Left lung (tissue), 10 donors: ENCODE data around the gene ABHD15. TPM values are rescaled to one million over a fixed set of nuclear protein-coding genes. Genes with fewer than 3 reads are reported as not detected.

ENCODE experiments used
- ATAC-seq: fragments of 200-7000 bp; cut with Tn5 transposase; one replicate; pipeline ENCODE4 v1.9.1; 2020; ENCODE audit warnings: moderate library complexity
- DNase-seq, 4 donors: peaks; one replicate each; pipeline ENCODE4 v3.0.0-alpha.2; 2013 to 2020
- H3K27ac ChIP-seq, 2 donors: fragments of 200-600 bp; sonication (generic) in 1 of 2; one replicate each; pipeline versions ENCODE4 v1.5.0 to v1.8.0; 2020 to 2021
- H3K27me3 ChIP-seq, 2 donors: fragments of 200-600 bp; sonication (generic) in 1 of 2; one replicate each; pipeline versions ENCODE4 v1.5.0 to v1.8.0; 2020 to 2021
- H3K36me3 ChIP-seq, 2 donors: fragments of 200-600 bp; sonication (generic) in 1 of 2; one replicate each; pipeline versions ENCODE4 v1.5.0 to v1.8.0; 2020 to 2021
- H3K4me1 ChIP-seq, 2 donors: fragments of 200-600 bp; one replicate each; pipeline ENCODE4 v1.8.0; 2021
- H3K4me3 ChIP-seq, 2 donors: fragments of 200-600 bp; sonication (generic) in 1 of 2; one replicate each; pipeline versions ENCODE4 v1.5.0 to v1.8.0; 2020 to 2021; ENCODE audit warnings: mild to moderate bottlenecking in 1 of 2
- H3K9me3 ChIP-seq, 2 donors: fragments of 200-600 bp; sonication (generic) in 1 of 2; one replicate each; pipeline versions ENCODE4 v1.5.0 to v1.8.0; 2020 to 2021
- CTCF ChIP-seq, 2 donors: fragments of 200-600 bp; sonication (generic) in 1 of 2; IDR thresholded peaks; one replicate each; pipeline versions ENCODE4 v1.5.0 to v1.8.0; 2021; ENCODE audit warnings: antibody characterized with exemption in 2 of 2
- intact Hi-C, 2 donors: fragments of 100-400 bp; cut with DNase I; formaldehyde crosslinking; loops; one replicate each; pipeline versions ENCODE4 v1.11.2 to v1.14.2; 2022
- polyA plus RNA-seq, 6 donors: library from polyadenylated mRNA; unstranded; fragments of 120-200 nt; gene quantifications; one replicate each; pipeline ENCODE4 v1.2.1, GENCODE V29; 2013; ENCODE audit not compliant: insufficient read length in 6 of 6
- total RNA-seq, 2 donors: library from RNA; stranded (reverse); fragmentation: NEBNext Ultra II Directional; extraction: Animal tissue kit (Norgen Biotek cat#: 25700); gene quantifications; one replicate each; pipeline ENCODE4 v1.2.1, GENCODE V29; 2021
- donor health status: DM: no; HTN: yes; CAD: no.
- donor health status: DM: no; HTN: no; CAD: no.

ABHD15 gene
- total and polyA plus RNA-seq, 8 donors: 3.0 to 11.3 (median 4.0) TPM

GRCh38 chr17:29571486-29571882, 4.6 kb upstream of the ABHD15 start:
- Histone ChIP-seq H3K36me3 (peaks cover 0 to 35% of the 10 kb centered on the region in 2 donors), H3K4me3 (no peak overlapping the region), H3K9me3 (no peaks in the 10 kb centered on the region), H3K27me3 (peaks cover 0 to 3% of the 10 kb centered on the region in 2 donors), H3K4me1 (peaks cover 10 to 45% of the 10 kb centered on the region in 2 donors), H3K27ac (no peak overlapping the region)
- ATAC-seq: no peak
- no peak for TF ChIP-seq CTCF (IDR thresholded peaks at IDR 0.05)
- intact Hi-C loops: no loop called here
- DNase-seq: no peak

GRCh38 chr17:29570521-29570920, 3.7 kb upstream of the ABHD15 start:
- TF ChIP-seq CTCF (IDR thresholded peaks at IDR 0.05): no peak
- H3K4me1 ChIP-seq: peaks cover 10 to 55% of the 10 kb centered on the region in 2 donors
- no peak for ATAC-seq

GRCh38 chr17:29569245-29569950, 2.6 kb upstream of the ABHD15 start:
- Histone ChIP-seq H3K4me1 (peaks cover 10 to 65% of the 10 kb centered on the region in 2 donors), H3K4me3 (peak overlapping the region; percentile 58 to 72), H3K36me3 (peaks cover 0 to 14% of the 10 kb centered on the region in 2 donors), H3K27me3 (peaks cover 0 to 11% of the 10 kb centered on the region in 2 donors), H3K27ac (peak overlapping the region; percentile 78 to 87), H3K9me3 (no peaks in the 10 kb centered on the region)
- DNase-seq (peak in 1 of 4 donors; percentile 61), ATAC-seq (no peak)
- TF ChIP-seq CTCF (IDR thresholded peaks at IDR 0.05): no peak
- intact Hi-C loops: no loop called here

More at GRCh38 chr17:29570521-29570920, 3.7 kb upstream of the ABHD15 start:
- intact Hi-C loops: no loop called here
- Histone ChIP-seq H3K9me3 (no peaks in the 10 kb centered on the region), H3K36me3 (peaks cover 0 to 25% of the 10 kb centered on the region in 2 donors), H3K4me3 (no peak overlapping the region), H3K27me3 (peaks cover 0 to 11% of the 10 kb centered on the region in 2 donors), H3K27ac (no peak overlapping the region)
- peak in 1 of 4 donors; percentile 27 for DNase-seq

GRCh38 chr17:29568331-29569244, 1.8 kb upstream of the ABHD15 start, which contains the start of gene TP53I13:
Gene TP53I13, plus strand, starts transcription at chr17:29568701. Its CDS starts 58 bp downstream, at chr17:29568759.
- Histone ChIP-seq H3K9me3 (no peaks in the 10 kb centered on the region), H3K27ac (peak within 1 kb of the TSS; percentile 81 to 87), H3K4me3 (peak within 1 kb of the TSS; percentile 58 to 72), H3K36me3 (peaks cover 0 to 6% of the 10 kb centered on the region in 2 donors), H3K27me3 (peaks cover 0 to 11% of the 10 kb centered on the region in 2 donors), H3K4me1 (peaks cover 10 to 69% of the 10 kb centered on the region in 2 donors)
- peak; percentile 75 for ATAC-seq
- intact Hi-C loops: no loop called here
- no peak for TF ChIP-seq CTCF (IDR thresholded peaks at IDR 0.05)
- peak; percentile 80 to 94 (median 91) for DNase-seq
